Thyroid gland (tissue), 4 donors: ENCODE data around the gene NFIB.

ENCODE experiments used
- CTCF ChIP-seq, 6 experiments: fragments of 200-600 bp in 3 of 6; fragments of 450-650 bp in 3 of 6; sonication (generic) in 3 of 6; IDR thresholded peaks; one replicate each; pipeline ENCODE4 v1.5.1; 2016 to 2019; ENCODE audit warnings: antibody characterized with exemption in 6 of 6, mild to moderate bottlenecking in 2 of 6, inconsistent platforms in 1 of 6, moderate library complexity in 1 of 6
- POLR2A ChIP-seq, 2 donors: fragments of 450-650 bp; IDR thresholded peaks; one replicate each; pipeline ENCODE4 v1.6.1; 2017; ENCODE audit warnings: antibody characterized with exemption in 2 of 2, mild to moderate bottlenecking in 2 of 2, moderate library complexity in 1 of 2

GRCh38 chr9:14207352-14207995 lies 106.5 kb downstream of the NFIB start:
- no peak for TF ChIP-seq CTCF (IDR thresholded peaks at IDR 0.05)
- no peak for TF ChIP-seq POLR2A (IDR thresholded peaks at IDR 0.05)
